HAP-1 (cell line): Measurements from ENCODE around the gene CDC42EP4.

Source experiments
- DNase-seq, 2 experiments: peaks; one replicate each; pipeline ENCODE4 v3.0.0-alpha.2; 2016 to 2020; ENCODE audit warnings: low spot score in 2 of 2
- H3K27me3 ChIP-seq: fragments of 250-450 bp; sonication (Bioruptor Pico); 2 replicates; pipeline ENCODE4 v1.5.1; 2020; ENCODE audit warnings: low read depth, mild to moderate bottlenecking, moderate library complexity
- H3K36me3 ChIP-seq: fragments of 250-450 bp; sonication (Bioruptor Pico); replicated peaks from 2 replicates; pipeline ENCODE4 v1.5.1; 2020; ENCODE audit warnings: mild to moderate bottlenecking
- H3K4me1 ChIP-seq: fragments of 250-450 bp; sonication (Bioruptor Pico); 2 replicates; pipeline ENCODE4 v1.5.1; 2020; ENCODE audit warnings: mild to moderate bottlenecking
- H3K4me3 ChIP-seq: fragments of 250-450 bp; sonication (Bioruptor Pico); 2 replicates; pipeline ENCODE4 v1.5.1; 2020; ENCODE audit warnings: mild to moderate bottlenecking, moderate library complexity
- H3K9me3 ChIP-seq: fragments of 250-450 bp; sonication (Bioruptor Pico); 2 replicates; pipeline ENCODE4 v1.5.1; 2020; ENCODE audit warnings: mild to moderate bottlenecking, moderate library complexity
- in situ Hi-C: fragments of 300-500 bp; cut with MboI; formaldehyde crosslinking; loops from 3 replicates; pipeline ENCODE4 v1.14.3; 2020; ENCODE audit warnings: low sequenced_read_pairs, inconsistent platforms, mixed read lengths

Gene CDC42EP4, protein sequence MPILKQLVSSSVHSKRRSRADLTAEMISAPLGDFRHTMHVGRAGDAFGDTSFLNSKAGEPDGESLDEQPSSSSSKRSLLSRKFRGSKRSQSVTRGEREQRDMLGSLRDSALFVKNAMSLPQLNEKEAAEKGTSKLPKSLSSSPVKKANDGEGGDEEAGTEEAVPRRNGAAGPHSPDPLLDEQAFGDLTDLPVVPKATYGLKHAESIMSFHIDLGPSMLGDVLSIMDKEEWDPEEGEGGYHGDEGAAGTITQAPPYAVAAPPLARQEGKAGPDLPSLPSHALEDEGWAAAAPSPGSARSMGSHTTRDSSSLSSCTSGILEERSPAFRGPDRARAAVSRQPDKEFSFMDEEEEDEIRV

GRCh38 chr17:73311781-73312641 is at the start of gene CDC42EP4:
Gene CDC42EP4, minus strand, starts transcription at chr17:73312001. Its CDS starts 25,501 bp downstream, at chr17:73286500.
- H3K27me3 ChIP-seq, result no peaks in the 10 kb centered on the region
- in situ Hi-C loops, result loop anchor here (5.0 kb wide), 1 partner anchor 55 kb away; no protein-coding TSS in a partner anchor

DNA sequence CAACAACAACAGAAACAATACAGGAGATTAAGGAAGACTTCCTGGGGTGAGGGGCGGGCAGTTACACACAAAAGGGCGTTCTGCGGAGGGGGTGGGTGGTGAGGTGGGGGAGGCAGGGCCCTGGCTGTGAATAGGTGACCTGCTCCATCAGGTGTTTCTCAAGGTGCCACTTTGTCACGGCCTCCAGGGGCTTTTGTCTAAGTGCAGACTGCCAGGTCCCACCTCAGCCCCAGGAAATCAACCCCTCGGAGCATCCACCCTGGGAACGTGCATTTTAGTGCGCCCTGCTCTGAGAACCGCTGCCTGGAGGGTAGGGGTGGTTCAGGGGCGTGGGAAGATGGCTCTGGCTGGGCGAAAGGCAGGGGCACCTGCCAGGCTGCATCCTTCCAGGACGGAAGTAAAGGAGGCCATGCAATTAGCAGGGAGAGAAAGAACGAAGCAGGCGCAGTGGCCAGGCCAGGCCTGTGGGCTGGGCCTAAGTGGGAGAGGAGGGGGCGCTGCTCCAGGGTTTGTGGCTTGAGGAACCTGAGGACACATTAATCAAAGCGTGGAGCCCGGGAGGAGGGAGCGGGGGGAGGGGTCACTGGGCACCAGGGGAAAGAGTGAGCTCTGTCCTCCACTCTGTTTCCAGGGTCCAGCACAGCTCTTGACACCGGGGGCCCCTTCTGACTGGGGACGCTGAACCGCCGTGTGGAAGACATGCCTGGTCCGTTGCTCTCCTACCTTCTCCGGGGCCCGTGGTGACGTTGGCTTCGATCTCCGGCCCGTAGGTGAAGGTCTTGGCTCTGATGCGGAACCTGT is 49.4 kb upstream of the CDC42EP4 start:
- Histone ChIP-seq H3K4me1 (peaks cover 13% of the 10 kb centered on the region), H3K4me3 (no peak overlapping the region), H3K36me3 (no peaks in the 10 kb centered on the region), H3K27me3 (no peaks in the 10 kb centered on the region; the same call in 1 of the 2 replicates), H3K9me3 (no peaks in the 10 kb centered on the region)
- in situ Hi-C loops, result loop anchor here (25.0 kb wide), 1 partner anchor 799 kb away; no protein-coding TSS in a partner anchor
- DNase-seq, result no peak

More at GRCh38 chr17:73311781-73312641, at the start of gene CDC42EP4:
- Histone ChIP-seq H3K9me3 (no peaks in the 10 kb centered on the region), H3K4me1 (peaks cover 28% of the 10 kb centered on the region), H3K4me3 (peak within 1 kb of the TSS; percentile 94), H3K36me3 (peaks cover 4% of the 10 kb centered on the region; the same call in 1 of the 2 replicates)
- peak; percentile 91 to 96 for DNase-seq

DNA sequence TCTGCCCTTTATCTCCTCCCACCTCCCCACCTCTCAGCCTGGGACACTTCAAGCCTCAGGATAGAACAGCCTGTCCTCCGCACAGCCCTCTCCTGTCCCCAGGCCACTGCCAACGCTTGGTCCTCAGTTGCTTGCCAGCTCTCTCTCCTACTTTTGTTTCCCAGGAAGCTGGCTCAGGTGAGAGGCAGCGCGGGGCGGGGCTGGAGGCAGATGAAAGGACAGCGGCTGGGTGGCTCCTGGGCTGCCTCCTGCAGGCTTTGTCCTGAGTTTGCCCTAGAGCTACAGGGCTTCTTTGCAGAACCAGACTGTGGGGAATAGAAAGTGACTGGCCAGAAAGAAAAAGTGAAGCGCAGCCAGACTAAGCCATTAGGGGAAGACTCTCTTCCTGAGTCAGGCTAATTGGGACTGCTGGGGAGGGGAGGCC is 48.2 kb upstream of the CDC42EP4 start:
- peak in 1 of 2 experiments; percentile 65 for DNase-seq
- Histone ChIP-seq H3K4me3 (no peak overlapping the region), H3K4me1 (peaks cover 13% of the 10 kb centered on the region), H3K36me3 (no peaks in the 10 kb centered on the region), H3K9me3 (no peaks in the 10 kb centered on the region), H3K27me3 (no peaks in the 10 kb centered on the region)
- in situ Hi-C loops, result loop anchor here (25.0 kb wide), 1 partner anchor 798 kb away; no protein-coding TSS in a partner anchor

GRCh38 chr17:73359352-73359751 is 47.6 kb upstream of the CDC42EP4 start:
- no peaks in the 10 kb centered on the region for H3K9me3 ChIP-seq
- no peaks in the 10 kb centered on the region for H3K36me3 ChIP-seq
- H3K4me3 ChIP-seq, result no peak overlapping the region
- in situ Hi-C loops, result loop anchor here (25.0 kb wide), 1 partner anchor 797 kb away; no protein-coding TSS in a partner anchor
- no peaks in the 10 kb centered on the region for H3K27me3 ChIP-seq
- no peak for DNase-seq
- H3K4me1 ChIP-seq, result peaks cover 13% of the 10 kb centered on the region

DNA sequence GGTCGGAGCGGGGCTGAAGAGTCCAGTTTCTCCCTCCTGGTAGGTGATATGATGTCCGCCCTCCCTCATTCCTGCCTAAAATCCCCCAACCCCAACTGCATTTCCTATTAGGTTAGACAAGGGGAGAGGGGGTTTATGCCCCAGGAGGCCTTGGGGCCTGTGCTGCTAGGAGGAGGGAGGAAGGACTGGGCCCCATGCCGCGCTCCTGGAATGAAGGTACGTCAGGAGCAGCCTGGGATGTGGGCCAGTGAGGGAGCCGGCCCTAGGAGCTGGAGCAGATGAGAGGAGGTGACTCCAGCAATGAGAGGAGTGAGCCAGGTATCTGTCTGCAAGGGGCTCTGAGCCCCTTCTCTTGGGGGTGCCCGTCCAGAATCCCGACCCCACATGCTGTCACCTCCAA is 46.9 kb upstream of the CDC42EP4 start:
- Histone ChIP-seq H3K9me3 (no peaks in the 10 kb centered on the region), H3K27me3 (no peaks in the 10 kb centered on the region), H3K4me1 (peaks cover 13% of the 10 kb centered on the region), H3K4me3 (no peak overlapping the region), H3K36me3 (no peaks in the 10 kb centered on the region)
- in situ Hi-C loops, result loop anchor here (25.0 kb wide), 1 partner anchor 796 kb away; no protein-coding TSS in a partner anchor
- no peak for DNase-seq

GRCh38 chr17:73357981-73358380 is 46.2 kb upstream of the CDC42EP4 start:
- no peaks in the 10 kb centered on the region for H3K9me3 ChIP-seq
- H3K36me3 ChIP-seq, result no peaks in the 10 kb centered on the region
- no peak for DNase-seq
- in situ Hi-C loops, result loop anchor here (25.0 kb wide), 1 partner anchor 796 kb away; no protein-coding TSS in a partner anchor
- no peaks in the 10 kb centered on the region for H3K27me3 ChIP-seq
- H3K4me1 ChIP-seq, result peaks cover 13% of the 10 kb centered on the region
- no peak overlapping the region for H3K4me3 ChIP-seq

- Histone ChIP-seq H3K27me3 (no peaks in the 10 kb centered on the region), H3K36me3 (no peaks in the 10 kb centered on the region), H3K4me3 (no peak overlapping the region), H3K9me3 (no peaks in the 10 kb centered on the region), H3K4me1 (peaks cover 13% of the 10 kb centered on the region)
- no peak for DNase-seq
- in situ Hi-C loops, result loop anchor here (25.0 kb wide), 1 partner anchor 795 kb away; no protein-coding TSS in a partner anchor
Measured at GRCh38 chr17:73357318-73357717, 45.5 kb upstream of the CDC42EP4 start.

GRCh38 chr17:73356561-73357170 is 44.9 kb upstream of the CDC42EP4 start:
- in situ Hi-C loops, result loop anchor here (25.0 kb wide), 1 partner anchor 794 kb away; no protein-coding TSS in a partner anchor
- Histone ChIP-seq H3K4me3 (no peak overlapping the region), H3K4me1 (peaks cover 13% of the 10 kb centered on the region), H3K9me3 (no peaks in the 10 kb centered on the region), H3K27me3 (no peaks in the 10 kb centered on the region), H3K36me3 (no peaks in the 10 kb centered on the region)
- no peak for DNase-seq

DNA sequence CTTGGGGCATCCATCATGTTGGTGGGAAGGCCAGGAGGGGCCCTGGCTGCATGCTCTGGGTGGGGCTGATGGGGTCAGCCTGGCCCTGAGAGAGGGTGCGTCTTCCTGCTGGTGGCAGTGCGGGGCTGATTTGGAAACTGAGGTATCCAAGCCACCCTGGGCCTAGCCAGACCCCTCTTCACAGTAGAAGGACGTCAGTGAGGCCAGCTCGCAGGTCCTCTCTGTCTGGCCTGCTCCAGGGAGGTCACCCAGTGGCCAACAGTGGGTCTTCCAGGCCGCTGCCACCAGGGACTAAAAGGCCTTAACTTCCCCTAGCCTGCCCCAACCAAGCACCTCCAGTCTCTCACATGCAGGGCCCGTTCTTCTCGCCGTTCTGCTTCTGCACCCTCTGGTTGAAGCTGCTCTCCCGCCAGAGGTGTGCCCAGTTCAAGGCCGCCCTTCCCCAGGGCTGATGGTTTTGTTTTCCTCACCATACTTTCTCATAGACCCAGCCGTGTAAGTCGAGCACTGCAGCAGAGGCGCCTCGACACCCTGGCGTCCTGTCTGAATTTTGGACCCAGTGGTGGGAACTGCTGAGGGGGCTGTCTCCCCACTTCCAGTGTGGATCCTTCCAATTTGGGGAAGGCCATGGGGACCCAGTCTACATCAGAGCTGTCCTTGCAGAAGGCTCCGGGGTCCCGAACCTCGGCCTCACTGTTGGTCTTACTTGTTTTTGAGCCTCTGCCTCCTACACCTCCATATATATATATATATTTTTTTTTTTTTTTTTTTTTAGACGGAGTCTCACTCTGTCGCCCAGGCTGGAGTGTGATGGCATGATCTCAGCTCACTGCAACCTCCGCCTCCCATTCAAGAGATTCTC is 42.9 kb upstream of the CDC42EP4 start:
- H3K4me1 ChIP-seq, result no peaks in the 10 kb centered on the region
- H3K36me3 ChIP-seq, result no peaks in the 10 kb centered on the region
- no peak for DNase-seq
- H3K9me3 ChIP-seq, result no peaks in the 10 kb centered on the region
- in situ Hi-C loops, result loop anchor here (25.0 kb wide), 1 partner anchor 792 kb away; no protein-coding TSS in a partner anchor
- H3K4me3 ChIP-seq, result no peak overlapping the region
- no peaks in the 10 kb centered on the region for H3K27me3 ChIP-seq

DNA sequence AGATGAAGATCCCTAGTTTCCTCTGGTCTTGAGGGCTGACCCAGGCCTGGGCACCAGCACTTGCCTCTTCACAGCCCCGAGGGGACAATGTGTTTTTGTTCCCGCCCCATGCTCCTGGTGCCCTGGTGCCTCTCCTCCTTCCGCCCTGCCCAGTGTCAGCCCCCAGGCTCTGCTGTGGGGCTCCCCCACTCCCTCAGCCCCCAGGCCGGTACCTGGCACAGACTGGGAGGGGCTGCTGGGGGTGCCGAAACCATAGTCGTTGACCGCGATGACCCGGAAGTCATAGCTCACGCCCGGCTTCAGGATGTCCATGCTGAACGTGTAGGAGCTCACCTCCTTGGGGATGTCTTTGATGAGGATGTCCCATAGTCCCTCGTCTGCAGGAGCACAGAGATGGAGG is 40.5 kb upstream of the CDC42EP4 start:
- Histone ChIP-seq H3K4me3 (no peak overlapping the region), H3K36me3 (no peaks in the 10 kb centered on the region), H3K27me3 (no peaks in the 10 kb centered on the region), H3K9me3 (no peaks in the 10 kb centered on the region), H3K4me1 (no peaks in the 10 kb centered on the region)
- in situ Hi-C loops, result loop anchor here (25.0 kb wide), 1 partner anchor 790 kb away; no protein-coding TSS in a partner anchor
- DNase-seq, result no peak

DNA sequence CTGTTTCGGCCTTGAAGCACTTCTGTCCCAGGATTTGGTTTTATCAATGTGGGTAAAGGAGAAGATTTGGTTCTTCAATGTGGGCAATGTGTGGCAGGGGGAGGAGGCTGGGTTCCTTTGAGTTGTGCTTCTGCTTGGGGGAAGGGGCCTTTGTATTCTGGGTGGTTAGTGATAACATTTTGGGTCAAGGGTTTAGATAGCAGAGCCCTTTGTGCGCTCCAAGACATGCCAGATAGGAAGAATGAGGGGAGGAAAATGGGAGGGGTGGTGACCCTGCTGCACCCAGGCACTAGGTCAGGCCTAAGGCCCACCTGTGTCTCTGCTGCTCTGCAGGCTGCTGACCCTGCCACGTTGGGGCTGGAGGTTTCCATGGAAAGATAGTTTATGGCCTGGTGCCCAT is 40.0 kb upstream of the CDC42EP4 start:
- Histone ChIP-seq H3K4me1 (no peaks in the 10 kb centered on the region), H3K36me3 (no peaks in the 10 kb centered on the region), H3K4me3 (no peak overlapping the region), H3K27me3 (no peaks in the 10 kb centered on the region), H3K9me3 (no peaks in the 10 kb centered on the region)
- no peak for DNase-seq
- in situ Hi-C loops, result loop anchor here (25.0 kb wide), 1 partner anchor 789 kb away; no protein-coding TSS in a partner anchor

- Histone ChIP-seq H3K9me3 (no peaks in the 10 kb centered on the region), H3K36me3 (no peaks in the 10 kb centered on the region), H3K4me1 (no peaks in the 10 kb centered on the region), H3K27me3 (no peaks in the 10 kb centered on the region), H3K4me3 (no peak overlapping the region)
- DNase-seq, result no peak
- in situ Hi-C loops, result loop anchor here (25.0 kb wide), 1 partner anchor 789 kb away; no protein-coding TSS in a partner anchor
Measured at GRCh38 chr17:73350864-73351263, 39.1 kb upstream of the CDC42EP4 start.
